ENCODE results near the gene SMOC1.

SMOC1 gene

GRCh38 chr14:69993326-69993725 is 114.1 kb downstream of the SMOC1 start:
- H3K27ac ChIP-seq (ENCODE audit: low read length, poor library complexity, severe bottlenecking): no peak overlapping the region
- no peaks in the 10 kb centered on the region for H3K79me1 ChIP-seq (replicated peaks; ENCODE audit: low read length, poor library complexity, severe bottlenecking)
- H2BK15ac ChIP-seq (ENCODE audit: low read depth, poor library complexity, severe bottlenecking): no peak overlapping the region
- no peak overlapping the region for H4K8ac ChIP-seq (ENCODE audit: low read length)
- no peaks in the 10 kb centered on the region for H3K27me3 ChIP-seq (ENCODE audit: control insufficient read depth in 1 of 2, insufficient read depth in 1 of 2, low read length in 2 of 2)
- no peak overlapping the region for H3K4ac ChIP-seq (ENCODE audit: low read depth in 1 of 2, low read length in 2 of 2)
- no peaks in the 10 kb centered on the region for H3K36me3 ChIP-seq (ENCODE audit: control insufficient read depth in 1 of 2, insufficient read depth in 2 of 2, low read depth in 1 of 2, low read length in 2 of 2)
- no peak overlapping the region for H2AFZ ChIP-seq (ENCODE audit: low read depth, low read length)
- H3K18ac ChIP-seq (ENCODE audit: low read depth in 1 of 2, low read length in 2 of 2): no peak overlapping the region
- H3K9me3 ChIP-seq (ENCODE audit: control insufficient read depth, low read length): no peaks in the 10 kb centered on the region
- no peak overlapping the region for H2BK12ac ChIP-seq (ENCODE audit: low read length in 2 of 2)
- H3K4me2 ChIP-seq (ENCODE audit: low read length, poor library complexity, severe bottlenecking): no peak overlapping the region
- H3K14ac ChIP-seq (ENCODE audit: low read length in 2 of 2): no peak overlapping the region
- H3K4me1 ChIP-seq (ENCODE audit: control insufficient read depth, insufficient read depth, low read depth, low read length): peaks cover 6% of the 10 kb centered on the region
- no peak overlapping the region for H3K4me3 ChIP-seq (ENCODE audit: insufficient read depth in 1 of 2, low read depth in 1 of 2, low read length in 2 of 2)
- no peak overlapping the region for H2BK120ac ChIP-seq (ENCODE audit: low read depth, low read length)
- DNase-seq: no peak
- H4K91ac ChIP-seq (ENCODE audit: low read length): no peak overlapping the region
- no peak overlapping the region for H3K9ac ChIP-seq (ENCODE audit: low read length)
- no peak overlapping the region for H2AK5ac ChIP-seq (ENCODE audit: low read length, severe bottlenecking)
- H3K23ac ChIP-seq (ENCODE audit: low read length in 2 of 2): no peak overlapping the region
- 61% methylated on average over 2 of the region's 2 CpGs for WGBS
- no peak overlapping the region for H2BK5ac ChIP-seq (ENCODE audit: low read depth, low read length, poor library complexity, severe bottlenecking)

- H3K36me3 ChIP-seq (ENCODE audit: control insufficient read depth in 1 of 2, insufficient read depth in 2 of 2, low read depth in 1 of 2, low read length in 2 of 2): no peaks in the 10 kb centered on the region
- no peak overlapping the region for H4K91ac ChIP-seq (ENCODE audit: low read length)
- no peak for DNase-seq
- peaks cover 10% of the 10 kb centered on the region for H3K4me1 ChIP-seq (ENCODE audit: control insufficient read depth, insufficient read depth, low read depth, low read length)
- H3K23ac ChIP-seq (ENCODE audit: low read length in 2 of 2): no peak overlapping the region
- H3K9ac ChIP-seq (ENCODE audit: low read length): no peak overlapping the region
- H2AK5ac ChIP-seq (ENCODE audit: low read length, severe bottlenecking): peak overlapping the region; percentile 47
- H2BK12ac ChIP-seq (ENCODE audit: low read length in 2 of 2): no peak overlapping the region
- H3K4me2 ChIP-seq (ENCODE audit: low read length, poor library complexity, severe bottlenecking): no peak overlapping the region
- 65% methylated on average over 3 of the region's 4 CpGs for WGBS
- H2BK5ac ChIP-seq (ENCODE audit: low read depth, low read length, poor library complexity, severe bottlenecking): no peak overlapping the region
- H2BK15ac ChIP-seq (ENCODE audit: low read depth, poor library complexity, severe bottlenecking): no peak overlapping the region
- no peak overlapping the region for H2AFZ ChIP-seq (ENCODE audit: low read depth, low read length)
- no peak overlapping the region for H3K27ac ChIP-seq (ENCODE audit: low read length, poor library complexity, severe bottlenecking)
- H3K18ac ChIP-seq (ENCODE audit: low read depth in 1 of 2, low read length in 2 of 2): no peak overlapping the region
- H2BK120ac ChIP-seq (ENCODE audit: low read depth, low read length): no peak overlapping the region
- no peaks in the 10 kb centered on the region for H3K9me3 ChIP-seq (ENCODE audit: control insufficient read depth, low read length)
- H3K4ac ChIP-seq (ENCODE audit: low read depth in 1 of 2, low read length in 2 of 2): no peak overlapping the region
- no peaks in the 10 kb centered on the region for H3K27me3 ChIP-seq (ENCODE audit: control insufficient read depth in 1 of 2, insufficient read depth in 1 of 2, low read length in 2 of 2)
- no peak overlapping the region for H3K14ac ChIP-seq (ENCODE audit: low read length in 2 of 2)
- H3K4me3 ChIP-seq (ENCODE audit: insufficient read depth in 1 of 2, low read depth in 1 of 2, low read length in 2 of 2): no peak overlapping the region
- no peaks in the 10 kb centered on the region for H3K79me1 ChIP-seq (replicated peaks; ENCODE audit: low read length, poor library complexity, severe bottlenecking)
- no peak overlapping the region for H4K8ac ChIP-seq (ENCODE audit: low read length)
Observed at GRCh38 chr14:69994002-69994401, 114.8 kb downstream of the SMOC1 start.

- no peak overlapping the region for H4K91ac ChIP-seq (ENCODE audit: low read length)
- DNase-seq: peak; percentile 31
- H3K27ac ChIP-seq (ENCODE audit: low read length, poor library complexity, severe bottlenecking): no peak overlapping the region
- H3K27me3 ChIP-seq (ENCODE audit: control insufficient read depth in 1 of 2, insufficient read depth in 1 of 2, low read length in 2 of 2): no peaks in the 10 kb centered on the region
- H3K36me3 ChIP-seq (ENCODE audit: control insufficient read depth in 1 of 2, insufficient read depth in 2 of 2, low read depth in 1 of 2, low read length in 2 of 2): no peaks in the 10 kb centered on the region
- H3K18ac ChIP-seq (ENCODE audit: low read depth in 1 of 2, low read length in 2 of 2): no peak overlapping the region
- H2AK5ac ChIP-seq (ENCODE audit: low read length, severe bottlenecking): peak overlapping the region; percentile 23
- no peak overlapping the region for H3K4ac ChIP-seq (ENCODE audit: low read depth in 1 of 2, low read length in 2 of 2)
- no peak overlapping the region for H3K23ac ChIP-seq (ENCODE audit: low read length in 2 of 2)
- 100% methylated on average over 1 of the region's 1 CpG for WGBS
- H3K4me3 ChIP-seq (ENCODE audit: insufficient read depth in 1 of 2, low read depth in 1 of 2, low read length in 2 of 2): no peak overlapping the region
- H2BK5ac ChIP-seq (ENCODE audit: low read depth, low read length, poor library complexity, severe bottlenecking): no peak overlapping the region
- no peak overlapping the region for H2BK120ac ChIP-seq (ENCODE audit: low read depth, low read length)
- peaks cover 24% of the 10 kb centered on the region for H3K4me1 ChIP-seq (ENCODE audit: control insufficient read depth, insufficient read depth, low read depth, low read length)
- H2AFZ ChIP-seq (ENCODE audit: low read depth, low read length): no peak overlapping the region
- no peak overlapping the region for H3K4me2 ChIP-seq (ENCODE audit: low read length, poor library complexity, severe bottlenecking)
- H2BK15ac ChIP-seq (ENCODE audit: low read depth, poor library complexity, severe bottlenecking): no peak overlapping the region
- no peaks in the 10 kb centered on the region for H3K9me3 ChIP-seq (ENCODE audit: control insufficient read depth, low read length)
- no peaks in the 10 kb centered on the region for H3K79me1 ChIP-seq (replicated peaks; ENCODE audit: low read length, poor library complexity, severe bottlenecking)
- H2BK12ac ChIP-seq (ENCODE audit: low read length in 2 of 2): no peak overlapping the region
- no peak overlapping the region for H3K9ac ChIP-seq (ENCODE audit: low read length)
- no peak overlapping the region for H3K14ac ChIP-seq (ENCODE audit: low read length in 2 of 2)
- H4K8ac ChIP-seq (ENCODE audit: low read length): no peak overlapping the region
Observed at GRCh38 chr14:69996216-69996615, 117.0 kb downstream of the SMOC1 start.

GRCh38 chr14:69997849-69998248 is 118.6 kb downstream of the SMOC1 start:
- Histone ChIP-seq H2AK5ac (ENCODE audit: low read length, severe bottlenecking) (peak overlapping the region; percentile 89), H3K79me1 (replicated peaks; ENCODE audit: low read length, poor library complexity, severe bottlenecking) (no peaks in the 10 kb centered on the region), H2AFZ (ENCODE audit: low read depth, low read length) (no peak overlapping the region), H3K27ac (ENCODE audit: low read length, poor library complexity, severe bottlenecking) (peak overlapping the region; percentile 92), H3K23ac (ENCODE audit: low read length in 2 of 2) (no peak overlapping the region), H3K9me3 (ENCODE audit: control insufficient read depth, low read length) (no peaks in the 10 kb centered on the region), H3K4me1 (ENCODE audit: control insufficient read depth, insufficient read depth, low read depth, low read length) (peaks cover 31% of the 10 kb centered on the region), H4K8ac (ENCODE audit: low read length) (no peak overlapping the region), H2BK120ac (ENCODE audit: low read depth, low read length) (no peak overlapping the region), H3K4ac (ENCODE audit: low read depth in 1 of 2, low read length in 2 of 2) (no peak overlapping the region), H3K36me3 (ENCODE audit: control insufficient read depth in 1 of 2, insufficient read depth in 2 of 2, low read depth in 1 of 2, low read length in 2 of 2) (no peaks in the 10 kb centered on the region), H3K4me3 (ENCODE audit: insufficient read depth in 1 of 2, low read depth in 1 of 2, low read length in 2 of 2) (no peak overlapping the region), H2BK15ac (ENCODE audit: low read depth, poor library complexity, severe bottlenecking) (no peak overlapping the region), H3K18ac (ENCODE audit: low read depth in 1 of 2, low read length in 2 of 2) (no peak overlapping the region), H3K14ac (ENCODE audit: low read length in 2 of 2) (no peak overlapping the region), H2BK5ac (ENCODE audit: low read depth, low read length, poor library complexity, severe bottlenecking) (peak overlapping the region; percentile 84), H3K27me3 (ENCODE audit: control insufficient read depth in 1 of 2, insufficient read depth in 1 of 2, low read length in 2 of 2) (no peaks in the 10 kb centered on the region), H2BK12ac (ENCODE audit: low read length in 2 of 2) (no peak overlapping the region), H4K91ac (ENCODE audit: low read length) (no peak overlapping the region), H3K4me2 (ENCODE audit: low read length, poor library complexity, severe bottlenecking) (no peak overlapping the region), H3K9ac (ENCODE audit: low read length) (no peak overlapping the region)
- DNase-seq: peak; percentile 81
- WGBS: 84% methylated on average over 4 of the region's 5 CpGs

Measured in mesenchymal stem cell (in vitro differentiated cells and primary cell).